ENCODE results near the gene EPO.

DNA sequence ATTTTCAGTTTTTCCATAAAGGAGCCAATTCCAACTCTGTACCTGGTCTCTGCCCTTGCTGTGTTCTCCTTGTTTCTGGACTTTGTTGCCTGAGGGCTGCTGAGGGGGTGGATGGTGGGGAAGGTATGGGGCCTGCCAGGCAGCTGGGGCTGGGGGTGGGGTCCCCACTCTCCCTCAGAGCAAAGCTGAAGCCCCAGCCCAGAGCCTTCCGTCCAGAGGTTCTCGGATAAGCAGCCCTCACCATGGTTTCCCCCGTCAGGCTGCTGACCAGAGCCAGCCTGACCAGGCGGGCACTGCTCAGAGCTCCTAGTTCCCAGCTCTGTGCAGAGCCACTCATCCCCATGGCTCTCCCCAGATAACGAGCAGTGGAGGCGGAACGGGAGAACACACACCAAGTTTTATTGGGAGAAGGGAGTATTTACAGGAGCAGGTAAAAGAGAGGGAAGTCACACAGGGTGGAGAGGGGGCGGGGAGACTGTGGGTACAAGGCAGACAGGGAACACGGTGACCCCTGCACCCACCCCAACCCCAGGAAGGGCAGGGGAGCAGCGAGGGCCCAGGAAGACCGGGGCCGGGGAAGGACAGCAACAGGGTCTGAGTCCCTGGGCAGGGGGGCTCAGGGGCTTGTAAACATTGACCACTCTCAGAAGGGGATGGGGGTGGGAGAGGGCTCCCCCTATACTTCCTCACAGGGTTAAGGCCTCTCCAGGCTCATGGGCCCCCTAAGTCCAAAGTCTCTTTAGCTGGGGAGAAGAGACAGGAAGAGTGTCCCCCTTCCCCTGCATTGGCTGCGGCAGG, 40.9 kb upstream of the EPO start:
- TF ChIP-seq BACH2 (CRISPR knock-in tag; IDR thresholded peaks at IDR 0.05; ENCODE audit: borderline replicate concordance): no peak
- no peak for TF ChIP-seq ZNF8 (CRISPR knock-in tag; IDR thresholded peaks at IDR 0.05)
- TF ChIP-seq, protein P1, sequence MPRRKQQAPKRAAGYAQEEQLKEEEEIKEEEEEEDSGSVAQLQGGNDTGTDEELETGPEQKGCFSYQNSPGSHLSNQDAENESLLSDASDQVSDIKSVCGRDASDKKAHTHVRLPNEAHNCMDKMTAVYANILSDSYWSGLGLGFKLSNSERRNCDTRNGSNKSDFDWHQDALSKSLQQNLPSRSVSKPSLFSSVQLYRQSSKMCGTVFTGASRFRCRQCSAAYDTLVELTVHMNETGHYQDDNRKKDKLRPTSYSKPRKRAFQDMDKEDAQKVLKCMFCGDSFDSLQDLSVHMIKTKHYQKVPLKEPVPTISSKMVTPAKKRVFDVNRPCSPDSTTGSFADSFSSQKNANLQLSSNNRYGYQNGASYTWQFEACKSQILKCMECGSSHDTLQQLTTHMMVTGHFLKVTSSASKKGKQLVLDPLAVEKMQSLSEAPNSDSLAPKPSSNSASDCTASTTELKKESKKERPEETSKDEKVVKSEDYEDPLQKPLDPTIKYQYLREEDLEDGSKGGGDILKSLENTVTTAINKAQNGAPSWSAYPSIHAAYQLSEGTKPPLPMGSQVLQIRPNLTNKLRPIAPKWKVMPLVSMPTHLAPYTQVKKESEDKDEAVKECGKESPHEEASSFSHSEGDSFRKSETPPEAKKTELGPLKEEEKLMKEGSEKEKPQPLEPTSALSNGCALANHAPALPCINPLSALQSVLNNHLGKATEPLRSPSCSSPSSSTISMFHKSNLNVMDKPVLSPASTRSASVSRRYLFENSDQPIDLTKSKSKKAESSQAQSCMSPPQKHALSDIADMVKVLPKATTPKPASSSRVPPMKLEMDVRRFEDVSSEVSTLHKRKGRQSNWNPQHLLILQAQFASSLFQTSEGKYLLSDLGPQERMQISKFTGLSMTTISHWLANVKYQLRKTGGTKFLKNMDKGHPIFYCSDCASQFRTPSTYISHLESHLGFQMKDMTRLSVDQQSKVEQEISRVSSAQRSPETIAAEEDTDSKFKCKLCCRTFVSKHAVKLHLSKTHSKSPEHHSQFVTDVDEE (CRISPR knock-in tag; IDR thresholded peaks at IDR 0.05): no peak
- TF ChIP-seq, protein P2, sequence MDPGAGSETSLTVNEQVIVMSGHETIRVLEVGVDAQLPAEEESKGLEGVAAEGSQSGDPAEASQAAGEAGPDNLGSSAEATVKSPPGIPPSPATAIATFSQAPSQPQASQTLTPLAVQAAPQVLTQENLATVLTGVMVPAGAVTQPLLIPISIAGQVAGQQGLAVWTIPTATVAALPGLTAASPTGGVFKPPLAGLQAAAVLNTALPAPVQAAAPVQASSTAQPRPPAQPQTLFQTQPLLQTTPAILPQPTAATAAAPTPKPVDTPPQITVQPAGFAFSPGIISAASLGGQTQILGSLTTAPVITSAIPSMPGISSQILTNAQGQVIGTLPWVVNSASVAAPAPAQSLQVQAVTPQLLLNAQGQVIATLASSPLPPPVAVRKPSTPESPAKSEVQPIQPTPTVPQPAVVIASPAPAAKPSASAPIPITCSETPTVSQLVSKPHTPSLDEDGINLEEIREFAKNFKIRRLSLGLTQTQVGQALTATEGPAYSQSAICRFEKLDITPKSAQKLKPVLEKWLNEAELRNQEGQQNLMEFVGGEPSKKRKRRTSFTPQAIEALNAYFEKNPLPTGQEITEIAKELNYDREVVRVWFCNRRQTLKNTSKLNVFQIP (CRISPR knock-in tag; IDR thresholded peaks at IDR 0.05; ENCODE audit: borderline replicate concordance, low read depth): no peak
- no peak for TF ChIP-seq CSDC2 (CRISPR knock-in tag; IDR thresholded peaks at IDR 0.05)
- TF ChIP-seq ZC3H10 (CRISPR knock-in tag; IDR thresholded peaks at IDR 0.05): no peak
- no peak for TF ChIP-seq ISL1 (CRISPR knock-in tag; IDR thresholded peaks at IDR 0.05)
- TF ChIP-seq OSR1 (CRISPR knock-in tag; IDR thresholded peaks at IDR 0.05): no peak
- no peak for TF ChIP-seq ZFP3 (CRISPR knock-in tag; IDR thresholded peaks at IDR 0.05)
- TF ChIP-seq, protein P3, sequence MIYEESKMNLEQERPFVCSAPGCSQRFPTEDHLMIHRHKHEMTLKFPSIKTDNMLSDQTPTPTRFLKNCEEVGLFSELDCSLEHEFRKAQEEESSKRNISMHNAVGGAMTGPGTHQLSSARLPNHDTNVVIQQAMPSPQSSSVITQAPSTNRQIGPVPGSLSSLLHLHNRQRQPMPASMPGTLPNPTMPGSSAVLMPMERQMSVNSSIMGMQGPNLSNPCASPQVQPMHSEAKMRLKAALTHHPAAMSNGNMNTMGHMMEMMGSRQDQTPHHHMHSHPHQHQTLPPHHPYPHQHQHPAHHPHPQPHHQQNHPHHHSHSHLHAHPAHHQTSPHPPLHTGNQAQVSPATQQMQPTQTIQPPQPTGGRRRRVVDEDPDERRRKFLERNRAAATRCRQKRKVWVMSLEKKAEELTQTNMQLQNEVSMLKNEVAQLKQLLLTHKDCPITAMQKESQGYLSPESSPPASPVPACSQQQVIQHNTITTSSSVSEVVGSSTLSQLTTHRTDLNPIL (CRISPR knock-in tag; IDR thresholded peaks at IDR 0.05; ENCODE audit: low read depth): no peak
- no peak for TF ChIP-seq ZFP30 (CRISPR knock-in tag; IDR thresholded peaks at IDR 0.05)
- no peak for TF ChIP-seq ESRRG (CRISPR knock-in tag; IDR thresholded peaks at IDR 0.05)

Data from SK-N-SH treated with all-trans-retinoic acid at 6 μM for 48 hours (cell line).